HS-5 (cell line): Measurements from ENCODE around the gene BAHCC1.

Experiments
- DNase-seq: peaks from one replicate; pipeline ENCODE4 v3.0.0-alpha.2; 2012; ENCODE audit warnings: low read depth

Gene BAHCC1

GRCh38 chr17:81398176-81398831 is 3.0 kb downstream of the BAHCC1 start:
- DNase-seq, result no peak

- DNase-seq, result no peak
Measured at GRCh38 chr17:81398832-81399411, 3.7 kb downstream of the BAHCC1 start.

DNA sequence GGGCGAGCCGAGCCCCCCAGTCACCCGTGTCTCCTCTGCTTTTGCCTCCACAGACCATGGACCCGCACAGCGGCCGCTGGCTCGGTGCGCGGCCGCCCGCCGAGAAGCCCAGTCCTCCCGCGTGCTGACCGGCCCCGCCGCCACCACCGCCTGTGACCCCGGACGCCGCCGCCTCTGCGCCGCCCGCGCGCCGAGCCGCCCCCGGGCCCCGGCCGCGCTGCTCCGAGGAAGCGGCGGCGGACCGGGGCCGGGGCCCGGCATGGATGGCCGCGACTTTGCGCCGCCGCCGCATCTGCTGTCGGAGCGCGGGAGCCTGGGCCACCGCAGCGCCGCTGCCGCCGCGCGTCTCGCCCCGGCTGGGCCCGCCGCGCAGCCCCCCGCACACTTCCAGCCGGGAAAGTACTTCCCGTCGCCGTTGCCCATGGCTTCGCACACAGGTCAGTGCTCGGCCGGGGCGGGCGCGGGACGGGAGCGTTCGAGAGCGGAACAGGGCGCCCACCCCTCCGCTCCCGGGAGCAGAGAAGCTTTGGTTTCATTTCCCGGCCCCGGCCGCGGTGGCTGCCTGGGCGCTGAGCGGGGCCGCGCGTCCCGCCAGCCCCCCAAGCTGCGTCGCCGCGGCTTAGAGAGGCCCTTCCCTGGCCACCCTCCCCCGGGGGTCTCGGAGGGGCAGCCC is 4.4 kb downstream of the BAHCC1 start:
- DNase-seq, result no peak

GRCh38 chr17:81400154-81400977 is 5.1 kb downstream of the BAHCC1 start:
- DNase-seq, result no peak

DNA sequence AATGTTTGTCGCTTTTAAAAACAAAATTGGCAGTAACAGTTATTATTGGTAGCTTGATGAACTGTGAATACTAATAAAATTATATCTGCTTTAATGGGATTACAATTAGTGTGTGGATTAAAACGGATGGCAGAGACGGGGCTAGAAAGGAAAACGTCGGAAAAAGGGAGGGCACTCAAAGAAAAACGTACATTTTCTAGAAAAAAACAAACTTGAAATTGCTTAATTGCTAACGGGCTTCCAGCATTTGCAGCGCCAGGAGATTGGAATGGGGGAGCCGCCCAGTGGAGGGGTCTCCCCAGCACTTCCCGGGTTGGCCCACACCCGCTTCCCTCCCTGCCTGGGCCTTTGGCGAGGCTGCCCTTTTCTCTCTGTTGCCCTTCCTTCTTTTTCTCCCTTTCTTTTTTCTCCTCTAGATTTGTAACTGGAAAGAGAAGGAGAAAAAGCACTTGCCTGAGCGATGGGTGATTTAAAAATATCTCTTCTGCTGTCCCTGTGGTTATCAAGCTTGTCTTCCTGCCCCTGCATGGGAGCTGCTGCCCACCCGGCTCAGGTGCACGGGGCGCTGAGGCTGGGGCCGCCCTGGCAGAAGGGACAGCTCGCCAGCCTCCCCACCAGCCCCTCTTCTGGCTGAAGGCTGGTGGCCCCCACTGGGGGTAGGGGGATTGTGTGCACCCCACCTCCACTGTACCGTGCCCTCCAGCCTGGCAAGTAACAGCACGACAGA is 5.9 kb downstream of the BAHCC1 start:
- DNase-seq, result no peak

- no peak for DNase-seq
Measured at GRCh38 chr17:81401723-81402529, 6.7 kb downstream of the BAHCC1 start.

- no peak for DNase-seq
Measured at GRCh38 chr17:81402530-81402941, 7.3 kb downstream of the BAHCC1 start.

GRCh38 chr17:81402981-81403467 is 7.8 kb downstream of the BAHCC1 start:
- no peak for DNase-seq

DNA sequence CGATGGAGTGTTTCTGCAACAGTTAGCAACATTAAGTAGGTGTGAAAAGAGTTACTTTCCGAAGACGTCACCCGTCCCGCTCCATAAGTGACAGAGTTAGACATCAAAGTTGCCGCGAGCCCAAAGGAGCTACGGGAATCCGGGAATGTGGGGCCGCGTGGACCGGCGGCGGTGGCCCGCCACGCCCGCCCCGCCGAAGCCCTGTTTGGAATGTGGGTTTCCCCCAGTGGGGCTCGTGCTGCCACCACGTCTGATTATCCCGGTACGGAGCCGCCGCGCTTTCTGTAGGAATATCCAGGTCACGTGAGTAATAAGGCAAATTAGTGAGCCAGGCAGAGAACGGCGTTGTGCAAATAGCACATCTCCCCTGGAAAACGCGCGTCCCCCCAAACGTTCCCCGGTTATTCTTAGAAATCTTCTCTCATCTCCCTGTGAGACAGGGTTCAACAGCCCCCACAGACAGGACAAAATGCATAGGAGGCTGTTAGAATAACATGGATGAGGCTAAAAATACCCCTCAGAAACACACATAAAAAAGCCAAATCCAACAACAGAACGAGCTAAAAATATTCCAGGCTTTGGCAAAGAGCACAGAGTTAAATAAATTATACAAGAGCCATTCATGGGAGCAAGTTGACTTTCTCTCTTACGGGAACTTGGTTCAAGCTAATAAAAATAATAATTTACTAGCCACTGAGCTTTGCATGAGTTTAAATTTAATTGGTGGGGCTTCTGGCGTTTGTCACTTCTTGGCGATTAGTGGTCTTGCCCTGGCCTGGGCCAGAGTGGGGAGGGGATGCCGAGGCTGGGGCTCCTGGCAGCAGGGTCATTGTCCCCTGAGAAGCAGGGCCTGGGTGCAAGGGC is 8.6 kb downstream of the BAHCC1 start:
- no peak for DNase-seq

DNA sequence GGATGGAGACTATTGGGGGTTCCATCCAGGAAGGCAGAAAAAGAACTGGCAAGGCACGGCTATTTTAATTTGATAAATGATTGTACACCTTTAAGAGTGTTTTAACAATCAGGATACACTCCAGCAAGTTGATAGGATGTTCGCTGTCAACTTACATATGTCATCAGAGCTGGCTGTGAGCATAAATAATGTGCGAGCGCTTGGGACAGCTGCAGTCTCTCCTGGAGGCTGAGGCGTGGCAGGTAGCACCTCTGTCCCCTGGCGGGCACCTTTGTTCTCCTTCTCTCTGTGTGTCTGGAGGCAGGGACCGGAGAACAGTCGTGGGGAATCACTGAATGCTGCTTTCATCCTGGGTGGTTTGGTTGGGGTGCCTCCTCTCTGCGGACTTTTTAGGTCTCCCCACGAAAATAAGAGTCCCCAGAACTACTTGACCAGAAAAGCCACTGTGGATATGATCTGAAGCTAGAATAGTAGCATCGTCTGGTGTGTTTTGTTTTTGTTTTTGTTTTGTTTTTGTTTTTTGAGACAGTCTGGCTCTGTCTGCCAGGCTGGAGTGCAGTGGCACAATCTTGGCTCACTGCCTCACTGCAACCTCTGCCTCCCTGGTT is 9.4 kb downstream of the BAHCC1 start:
- DNase-seq, result no peak

GRCh38 chr17:81405411-81405872 is 10.2 kb downstream of the BAHCC1 start:
- no peak for DNase-seq

- no peak for DNase-seq
Measured at GRCh38 chr17:81406117-81406953, 11.1 kb downstream of the BAHCC1 start.

DNA sequence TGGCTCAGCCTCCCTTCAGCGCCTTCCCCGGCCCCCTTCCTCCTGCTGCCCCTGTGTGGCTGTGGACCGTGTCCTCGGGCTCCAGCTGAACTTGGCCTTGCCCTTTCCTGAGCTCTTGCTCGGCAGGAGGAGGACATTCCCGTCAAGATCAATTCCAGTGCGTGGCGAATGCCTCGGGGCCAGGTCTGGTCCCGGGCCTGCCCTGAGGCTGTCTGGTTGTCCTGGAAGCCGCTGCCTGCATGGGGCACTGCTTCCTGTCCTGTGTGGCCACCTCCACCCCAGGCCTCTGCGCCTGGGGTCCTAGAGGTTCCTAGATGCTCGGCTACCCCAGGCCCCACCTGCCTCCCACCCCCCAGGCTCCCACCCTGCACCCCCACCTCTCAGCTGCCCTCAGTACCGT is 12.8 kb downstream of the BAHCC1 start:
- no peak for DNase-seq

DNA sequence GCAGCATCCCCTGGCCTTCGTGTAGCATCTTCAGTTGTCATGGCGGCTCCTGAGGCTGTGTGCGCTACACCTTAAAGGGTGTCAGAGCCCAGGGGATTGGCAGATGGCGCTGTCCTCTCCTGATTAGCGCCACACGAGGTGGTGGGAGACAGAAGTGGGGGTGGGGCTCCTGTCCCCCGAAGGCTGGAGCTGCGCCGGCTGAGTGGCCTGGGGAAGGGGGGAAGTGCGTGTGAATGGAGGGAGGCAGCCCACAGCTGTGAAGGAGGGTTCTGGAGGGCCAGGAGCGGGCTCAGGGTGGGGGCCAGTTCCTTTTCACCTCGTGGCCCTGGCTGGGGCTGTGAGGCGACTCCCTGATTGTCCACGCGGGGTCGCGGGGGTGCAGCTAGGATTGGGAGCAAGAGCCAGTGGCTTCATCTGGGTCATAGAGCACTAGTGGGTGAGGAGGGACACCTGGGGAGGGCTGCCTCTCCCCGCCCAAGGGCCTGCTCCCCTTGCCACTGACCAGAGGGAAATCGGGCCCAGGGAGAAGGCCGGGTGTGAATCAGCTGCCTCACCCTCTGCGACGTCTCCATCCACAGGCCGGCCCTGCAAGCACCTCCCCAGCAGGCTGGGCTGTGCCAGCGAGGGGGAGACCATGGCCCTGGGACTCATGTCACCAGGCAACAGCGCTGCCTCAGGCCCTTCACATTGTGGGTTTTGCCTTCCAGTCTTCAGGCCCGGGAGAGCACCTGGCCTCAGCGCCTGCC is 14.1 kb downstream of the BAHCC1 start:
- no peak for DNase-seq

DNA sequence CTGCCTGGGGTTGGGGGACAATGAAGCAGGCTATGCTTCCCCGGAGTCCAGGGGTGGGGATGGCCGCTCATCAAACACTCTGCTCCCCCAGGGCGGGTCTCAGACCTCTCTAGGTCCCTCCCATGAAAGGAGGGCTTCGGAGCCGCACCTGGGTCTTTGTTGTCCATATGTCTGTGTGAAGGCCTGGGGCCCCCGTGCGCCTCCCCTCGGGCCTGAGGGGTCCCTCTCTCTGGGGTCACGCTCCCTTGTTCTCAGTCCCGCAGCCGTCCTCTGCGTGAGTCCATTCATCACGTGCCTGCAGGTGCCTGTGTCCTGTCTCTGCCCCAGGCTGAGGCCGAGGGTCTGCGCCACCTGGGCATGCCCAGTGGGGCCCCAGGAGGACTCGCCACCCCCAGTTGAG is 15.6 kb downstream of the BAHCC1 start:
- DNase-seq, result no peak

- DNase-seq, result no peak
Measured at GRCh38 chr17:81411305-81411704, 16.0 kb downstream of the BAHCC1 start.

- no peak for DNase-seq
Measured at GRCh38 chr17:81412490-81413093, 17.3 kb downstream of the BAHCC1 start.
